Hepatocyte (in vitro differentiated cells): ENCODE measurements around the gene ZBTB8OS. TPM values are rescaled to one million over a fixed set of nuclear protein-coding genes. Genes with fewer than 3 reads are reported as not detected.
"Not testable (repeated sequence)": the region's sequence is repeated elsewhere in the genome, so short reads cannot be mapped to it uniquely, and the experiment has no call there.

Experiments used
- DNase-seq: peaks from one replicate; pipeline ENCODE4 v3.0.0-alpha.2; 2016; ENCODE audit warnings: low spot score
- H2AFZ ChIP-seq: fragments of 200-600 bp; sonication (generic); 2 replicates; pipeline ENCODE4 v1.6.0; 2016; ENCODE audit warnings: antibody characterized with exemption, mild to moderate bottlenecking
- H3K27ac ChIP-seq: fragments of 200-600 bp; sonication (generic); 2 replicates; pipeline ENCODE4 v1.5.1; 2016; ENCODE audit warnings: mild to moderate bottlenecking
- H3K27me3 ChIP-seq: fragments of 200-600 bp; sonication (generic); 2 replicates; pipeline ENCODE4 v1.6.1; 2016
- H3K36me3 ChIP-seq: fragments of 200-600 bp; sonication (generic); replicated peaks from 2 replicates; pipeline ENCODE4 v1.5.1; 2016; ENCODE audit warnings: low read depth; ENCODE audit not compliant: insufficient read depth
- H3K4me1 ChIP-seq: fragments of 200-600 bp; sonication (generic); 2 replicates; pipeline ENCODE4 v1.5.1; 2016; ENCODE audit warnings: mild to moderate bottlenecking, moderate library complexity; ENCODE audit not compliant: insufficient read depth
- H3K4me2 ChIP-seq: fragments of 200-600 bp; sonication (generic); 2 replicates; pipeline ENCODE4 v1.6.0; 2016
- H3K4me3 ChIP-seq: fragments of 200-600 bp; sonication (generic); 2 replicates; pipeline ENCODE4 v1.5.1; 2016; ENCODE audit warnings: mild to moderate bottlenecking
- H3K79me2 ChIP-seq: fragments of 200-600 bp; sonication (generic); 2 replicates; pipeline ENCODE4 v1.6.0; 2017; ENCODE audit warnings: mild to moderate bottlenecking
- H3K9me2 ChIP-seq: fragments of 200-600 bp; sonication (generic); replicated peaks from 2 replicates; pipeline ENCODE4 v1.6.0; 2017; ENCODE audit warnings: mild to moderate bottlenecking; ENCODE audit not compliant: insufficient read depth
- H3K9me3 ChIP-seq: fragments of 200-600 bp; sonication (generic); 2 replicates; pipeline ENCODE4 v1.5.1; 2016; ENCODE audit warnings: low read depth, mild to moderate bottlenecking
- H4K20me1 ChIP-seq: fragments of 200-600 bp; sonication (generic); 2 replicates; pipeline ENCODE4 v1.6.0; 2016; ENCODE audit warnings: mild to moderate bottlenecking; ENCODE audit not compliant: insufficient read depth, poor library complexity, severe bottlenecking
- CTCF ChIP-seq: fragments of 200-600 bp; sonication (generic); IDR thresholded peaks from 2 replicates; pipeline ENCODE4 v1.5.1; 2016; ENCODE audit warnings: antibody characterized with exemption, mild to moderate bottlenecking; ENCODE audit not compliant: poor library complexity
- EZH2 ChIP-seq: fragments of 200-600 bp; sonication (generic); IDR thresholded peaks from 2 replicates; pipeline ENCODE4 v1.6.1; 2016; ENCODE audit warnings: antibody characterized with exemption, mild to moderate bottlenecking, borderline replicate concordance
- EZH2phosphoT487 ChIP-seq: fragments of 200-600 bp; sonication (generic); IDR thresholded peaks from one replicate; pipeline ENCODE4 v1.6.1; 2018; ENCODE audit warnings: antibody characterized with exemption, mild to moderate bottlenecking, low read depth, moderate library complexity; ENCODE audit not compliant: unreplicated experiment, severe bottlenecking
- WGBS: methylation state at CpG from one replicate; pipeline ENCODE4 v1.1.6; 2016; ENCODE audit warnings: low lambda C conversion rate; ENCODE audit errors: missing lambda C conversion rate; 5-methylcytosine and 5-hydroxymethylcytosine counted together
- polyA plus RNA-seq: library from polyadenylated mRNA; unstranded; fragments of >200 nt; fragmentation: Nextera tagmentation; extraction: Ambion mirVana; gene quantifications from 2 replicates; pipeline ENCODE4 v1.2.1, GENCODE V29; 2016
- total RNA-seq: library from RNA; depleted of rRNA; stranded (reverse); fragments of >200 nt; gene quantifications from 2 replicates; pipeline ENCODE4 v1.2.3, GENCODE V29; 2014

Gene ZBTB8OS
- total and polyA plus RNA-seq, 2 experiments from 2014 or later = 62.7 to 65.1 TPM

GRCh38 chr1:32632829-32633228 is 17.5 kb downstream of the ZBTB8OS start:
- H3K27me3 ChIP-seq = no peaks in the 10 kb centered on the region
- WGBS = 81% methylated on average over 2 of the region's 2 CpGs
- DNase-seq = no peak
- H3K4me1 ChIP-seq = no peaks in the 10 kb centered on the region
- no peak overlapping the region for H3K4me3 ChIP-seq
- H4K20me1 ChIP-seq = peaks cover 5% of the 10 kb centered on the region
- H3K9me3 ChIP-seq = no peaks in the 10 kb centered on the region
- no peak overlapping the region for H2AFZ ChIP-seq
- H3K9me2 ChIP-seq = no peaks in the 10 kb centered on the region
- H3K79me2 ChIP-seq = peaks cover 38% of the 10 kb centered on the region
- no peak overlapping the region for H3K4me2 ChIP-seq
- no peak for TF ChIP-seq EZH2phosphoT487
- TF ChIP-seq EZH2 = no peak
- TF ChIP-seq CTCF = no peak
- H3K36me3 ChIP-seq = no peaks in the 10 kb centered on the region
- H3K27ac ChIP-seq = no peak overlapping the region

GRCh38 chr1:32630173-32630572 is 20.2 kb downstream of the ZBTB8OS start:
- H3K79me2 ChIP-seq = peaks cover 17% of the 10 kb centered on the region
- not testable (repeated sequence) for H3K4me1 ChIP-seq, H4K20me1 ChIP-seq, H2AFZ ChIP-seq, H3K9me3 ChIP-seq, H3K36me3 ChIP-seq, DNase-seq, H3K4me3 ChIP-seq, H3K9me2 ChIP-seq, H3K27ac ChIP-seq, H3K27me3 ChIP-seq, H3K4me2 ChIP-seq
- 99% methylated on average over 4 of the region's 4 CpGs for WGBS

GRCh38 chr1:32627596-32628162 is 22.7 kb downstream of the ZBTB8OS start:
- Histone ChIP-seq H3K4me2 (no peak overlapping the region), H3K4me1 (no peaks in the 10 kb centered on the region), H3K79me2 (peaks cover 8% of the 10 kb centered on the region), H3K27me3 (no peaks in the 10 kb centered on the region), H3K27ac (no peak overlapping the region), H3K9me2 (no peaks in the 10 kb centered on the region), H4K20me1 (no peaks in the 10 kb centered on the region), H2AFZ (no peak overlapping the region), H3K4me3 (no peak overlapping the region), H3K36me3 (no peaks in the 10 kb centered on the region), H3K9me3 (no peaks in the 10 kb centered on the region)
- TF ChIP-seq EZH2 (no peak), EZH2phosphoT487 (no peak), CTCF (no peak)
- 91% methylated on average over 11 of the region's 11 CpGs for WGBS
- no peak for DNase-seq

GRCh38 chr1:32626176-32626575 is 24.2 kb downstream of the ZBTB8OS start:
- Histone ChIP-seq H3K9me3 (no peaks in the 10 kb centered on the region), H3K4me2 (no peak overlapping the region), H3K36me3 (no peaks in the 10 kb centered on the region), H3K4me3 (no peak overlapping the region), H3K79me2 (peaks cover 4% of the 10 kb centered on the region), H2AFZ (no peak overlapping the region), H3K27ac (no peak overlapping the region), H3K9me2 (no peaks in the 10 kb centered on the region), H3K27me3 (no peaks in the 10 kb centered on the region), H3K4me1 (no peaks in the 10 kb centered on the region), H4K20me1 (no peaks in the 10 kb centered on the region)
- 88% methylated on average over 1 of the region's 1 CpG for WGBS
- TF ChIP-seq CTCF = no peak
- no peak for TF ChIP-seq EZH2
- TF ChIP-seq EZH2phosphoT487 = no peak
- DNase-seq = no peak
